CD4-positive, alpha-beta T cell treated with Interleukin-15 for 4 hours (primary cell): ENCODE measurements around the gene NCDN.

Experiments used
- DNase-seq: peaks from one replicate; pipeline ENCODE4 v3.0.0-alpha.2; 2020; ENCODE audit warnings: low spot score

The NCDN gene

DNA sequence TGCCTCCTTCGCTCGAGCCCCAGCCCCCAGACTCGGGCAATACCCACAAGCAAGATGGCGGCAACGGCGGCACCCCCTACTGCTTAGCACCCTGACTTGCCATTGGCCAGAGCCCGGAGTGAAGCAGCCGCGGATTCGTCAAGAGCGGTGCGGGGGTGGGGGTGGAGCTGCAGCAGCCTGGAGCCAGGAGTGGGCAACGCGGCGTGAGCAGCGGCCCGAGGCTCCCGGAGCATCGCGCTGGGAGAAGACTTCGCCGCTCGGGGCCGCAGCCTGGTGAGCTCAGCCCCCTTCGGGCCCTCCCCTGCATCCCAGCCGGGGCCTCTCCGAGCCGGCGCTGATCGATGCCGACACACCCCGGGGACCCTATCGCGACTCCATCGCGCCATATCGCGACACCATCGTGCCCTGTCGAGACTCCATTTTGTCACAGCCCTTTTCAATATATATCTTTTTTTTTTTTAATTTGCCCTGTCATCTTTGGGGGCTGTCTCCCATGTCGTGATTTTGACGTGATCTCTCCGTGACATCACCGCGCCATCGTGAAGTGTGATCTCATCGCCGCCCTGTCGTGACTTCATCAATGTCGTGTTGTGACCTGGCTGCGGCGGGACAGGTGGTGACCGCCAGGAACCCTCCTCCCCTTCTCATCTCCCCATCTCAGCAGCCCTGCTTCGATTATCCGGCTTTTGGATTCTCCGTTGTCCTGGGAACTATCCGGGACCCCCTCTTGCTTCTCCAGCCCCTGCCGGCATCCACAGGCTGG, at the start of gene NCDN:
Gene NCDN (plus strand): TSS at position 189 of the 763 bp plus-strand sequence. CDS start 392 bp downstream, at position 581.
- DNase-seq = peak; percentile 94

- DNase-seq = no peak
These were observed 49.7 kb upstream of the NCDN start for GRCh38 chr1:35507947-35508346.

DNA sequence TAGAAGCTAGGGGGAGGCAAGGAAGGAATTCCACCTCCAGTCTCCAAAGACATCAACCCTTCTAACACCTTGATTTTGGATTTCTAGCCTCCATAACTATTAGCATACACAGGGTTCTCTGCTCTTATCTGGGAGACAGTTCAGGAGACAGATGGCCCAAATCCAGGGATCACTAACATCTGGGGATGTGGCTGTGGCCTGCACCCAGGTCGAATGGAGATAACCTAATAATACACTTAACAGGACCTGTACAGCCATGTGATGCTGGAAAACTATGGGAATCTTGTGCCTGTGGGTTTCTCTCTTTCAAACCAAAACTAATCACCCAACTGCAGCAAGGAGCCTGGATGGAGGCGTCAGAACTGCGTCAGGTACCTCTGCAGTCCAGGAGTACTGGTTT, 48.0 kb upstream of the NCDN start:
- no peak for DNase-seq

DNA sequence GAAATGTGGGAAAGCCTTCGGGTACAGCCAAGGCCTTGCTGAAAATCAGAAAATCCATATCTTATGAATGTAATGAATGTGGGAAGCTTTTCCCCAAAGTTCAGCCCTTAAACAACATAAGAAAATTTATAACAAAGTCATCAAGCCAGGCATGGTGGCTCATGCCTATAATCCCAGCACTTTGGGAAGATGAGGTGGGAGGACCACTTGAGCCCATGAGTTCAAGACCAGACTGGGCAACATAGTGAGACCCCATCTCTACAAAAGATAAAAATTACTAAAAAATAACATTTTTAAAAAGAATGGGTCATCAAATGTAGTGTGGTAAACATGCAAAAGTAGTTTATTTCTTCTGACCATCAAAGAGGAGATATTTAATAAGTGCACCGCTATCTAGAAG, 46.3 kb upstream of the NCDN start:
- DNase-seq = no peak

DNA sequence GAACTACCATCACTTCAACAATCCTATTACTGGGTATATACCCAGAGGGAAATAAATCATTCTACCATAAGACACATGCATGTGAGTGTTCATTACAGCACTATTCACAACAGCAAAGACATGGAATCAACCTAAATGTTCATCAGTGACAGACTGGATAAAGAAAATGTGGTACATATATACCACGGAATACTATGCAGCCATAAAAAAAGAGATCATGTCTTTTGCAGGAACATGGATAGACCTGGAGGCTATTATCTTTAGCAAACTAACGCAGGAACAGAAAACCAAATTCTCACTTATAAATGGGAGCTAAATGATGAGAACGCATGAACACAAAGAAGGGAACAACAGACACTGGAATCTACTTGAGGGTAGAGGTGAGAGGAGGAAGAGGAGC, 39.4 kb upstream of the NCDN start:
- no peak for DNase-seq

DNA sequence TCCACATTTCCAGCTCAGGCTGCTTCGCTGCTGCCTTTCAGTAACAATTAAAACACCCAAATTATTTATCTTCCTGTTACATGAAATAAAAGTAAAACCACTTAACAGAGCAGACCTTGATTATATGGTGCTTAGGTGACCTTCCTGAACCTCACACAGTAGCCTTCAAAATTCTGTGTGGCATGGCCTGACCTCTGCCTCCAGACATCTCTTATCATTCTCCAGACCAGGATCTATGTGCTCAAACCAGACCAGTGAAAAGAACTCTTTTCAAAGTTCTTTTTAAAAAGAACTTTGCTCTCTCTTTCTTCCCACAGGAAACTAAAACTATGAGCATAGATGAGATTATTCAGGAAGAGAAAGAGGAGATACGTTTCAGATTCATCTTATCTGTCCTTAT, 38.2 kb upstream of the NCDN start:
- DNase-seq = no peak

DNA sequence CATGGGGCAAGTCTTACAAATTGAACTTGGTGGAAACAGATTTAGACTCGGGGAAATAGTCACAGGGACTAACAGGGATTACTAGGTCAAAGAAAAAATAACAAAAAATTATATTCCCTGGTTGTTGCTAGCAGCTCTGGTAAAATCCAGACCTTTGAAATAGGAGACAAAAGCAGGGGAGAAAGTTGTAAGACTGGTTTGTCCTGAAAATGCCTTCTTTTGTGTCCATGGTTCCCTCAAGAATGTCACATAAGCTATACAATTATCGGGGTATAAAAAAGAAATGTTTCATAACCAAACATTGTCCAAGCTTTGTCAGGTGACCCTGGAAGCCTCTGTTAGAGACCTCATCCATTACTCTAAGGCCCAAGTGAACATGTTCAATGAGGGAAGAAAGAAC, 33.5 kb upstream of the NCDN start:
- DNase-seq = no peak

DNA sequence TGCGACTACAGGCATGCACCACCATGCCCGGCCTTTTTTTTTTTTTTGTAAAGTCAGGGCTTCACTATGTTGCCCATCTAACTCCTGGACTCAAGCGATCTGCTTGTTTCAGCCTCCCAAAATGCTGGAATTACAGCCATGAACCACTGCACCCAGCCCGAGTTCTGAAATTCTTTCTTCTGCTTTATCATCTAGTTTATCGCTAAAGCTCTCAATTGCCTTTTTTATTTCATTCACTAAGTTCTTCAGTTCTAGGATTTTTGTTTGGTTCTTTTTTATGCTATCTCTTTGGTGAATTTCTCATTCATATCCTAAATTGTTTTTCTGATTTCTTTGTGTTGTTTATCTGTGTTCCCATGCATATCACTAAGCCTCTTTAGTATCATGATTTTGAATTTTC, 27.4 kb upstream of the NCDN start:
- no peak for DNase-seq

DNA sequence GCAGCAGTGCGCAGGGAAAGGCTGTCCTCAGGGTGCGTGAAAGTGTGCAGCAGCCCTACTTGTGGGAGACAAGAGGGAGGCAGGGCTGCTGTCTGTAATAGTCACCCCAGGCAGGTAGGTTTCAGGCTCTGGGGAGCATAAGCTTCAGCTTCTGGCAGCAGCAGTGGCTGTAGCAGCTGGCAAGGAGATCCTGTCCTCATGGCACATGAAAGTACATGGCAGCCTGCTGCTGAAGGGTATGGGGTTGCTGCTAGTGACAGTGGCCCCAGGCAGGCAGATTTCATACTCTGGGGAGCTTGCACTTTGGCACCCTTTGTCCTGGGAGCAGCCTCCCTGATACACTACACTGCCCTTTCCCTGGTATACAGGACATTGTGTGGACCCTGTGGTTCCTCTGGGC, 26.7 kb upstream of the NCDN start:
- no peak for DNase-seq

DNA sequence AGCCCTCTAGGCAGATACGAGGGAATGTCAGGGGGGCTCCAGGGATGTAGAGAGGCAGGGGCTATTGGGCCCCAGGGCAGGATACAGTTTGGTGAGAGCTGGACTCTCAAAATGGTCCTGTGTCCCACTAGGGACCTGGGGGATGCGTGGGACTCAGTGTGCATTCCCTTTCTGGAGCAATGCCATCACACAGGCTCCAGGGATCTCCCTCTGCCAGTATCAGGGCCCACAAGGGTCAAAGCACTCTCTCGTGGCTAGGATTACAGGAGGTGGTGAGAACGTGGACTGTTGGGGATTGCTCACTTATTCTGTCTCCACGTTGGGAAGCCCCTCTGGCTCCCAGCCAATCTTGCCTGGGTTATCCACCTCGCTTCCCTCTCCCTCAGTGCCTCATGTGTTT, 26.2 kb upstream of the NCDN start:
- no peak for DNase-seq

GRCh38 chr1:35532497-35533223, 24.9 kb upstream of the NCDN start:
- DNase-seq = no peak

GRCh38 chr1:35533586-35533985, 24.0 kb upstream of the NCDN start:
- DNase-seq = no peak

GRCh38 chr1:35535243-35535642, 22.4 kb upstream of the NCDN start:
- no peak for DNase-seq

GRCh38 chr1:35536556-35537162, 20.9 kb upstream of the NCDN start:
- peak; percentile 14 for DNase-seq

DNA sequence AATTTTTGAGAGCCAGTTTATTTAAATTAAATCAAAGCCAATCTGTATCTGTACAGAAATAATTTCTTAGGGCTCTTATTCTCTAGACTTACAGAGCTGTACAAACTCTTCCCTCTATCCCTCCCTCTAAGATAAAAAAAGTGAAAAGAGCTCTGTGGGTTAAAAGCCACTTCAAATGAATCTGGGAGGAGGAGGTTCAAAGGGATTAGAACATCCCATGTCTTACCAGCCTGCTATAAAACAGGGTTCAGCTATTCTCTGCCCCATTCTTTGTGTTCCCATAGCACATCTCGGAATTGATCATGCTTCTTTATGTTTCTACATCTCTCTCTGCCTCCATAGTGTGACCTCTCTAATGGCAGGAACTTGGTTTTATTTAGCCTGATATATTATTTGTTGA, 19.8 kb upstream of the NCDN start:
- DNase-seq = no peak

GRCh38 chr1:35539073-35539823, 18.4 kb upstream of the NCDN start:
- DNase-seq = peak; percentile 38

DNA sequence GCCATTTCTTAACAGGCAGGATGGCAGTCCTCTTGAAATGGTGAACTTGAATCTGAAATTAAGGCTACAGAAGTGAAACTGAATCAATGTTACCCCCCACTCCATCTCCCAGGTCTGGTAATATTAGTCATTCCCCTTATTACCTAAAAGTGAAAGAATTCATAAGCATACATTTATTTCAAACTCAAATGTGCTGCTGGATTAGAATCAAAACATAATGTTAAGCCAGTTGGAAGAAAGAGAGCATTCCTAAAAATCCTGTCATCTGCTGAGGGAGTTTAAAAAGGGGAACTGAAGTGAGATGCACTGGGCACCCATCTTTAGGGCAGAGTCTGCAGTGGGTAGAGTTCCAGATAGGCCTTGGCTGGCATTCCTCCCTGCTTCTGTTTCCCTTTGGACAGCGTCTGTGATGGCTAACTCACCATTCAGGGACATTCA, 17.8 kb upstream of the NCDN start:
- peak; percentile 11 for DNase-seq

DNA sequence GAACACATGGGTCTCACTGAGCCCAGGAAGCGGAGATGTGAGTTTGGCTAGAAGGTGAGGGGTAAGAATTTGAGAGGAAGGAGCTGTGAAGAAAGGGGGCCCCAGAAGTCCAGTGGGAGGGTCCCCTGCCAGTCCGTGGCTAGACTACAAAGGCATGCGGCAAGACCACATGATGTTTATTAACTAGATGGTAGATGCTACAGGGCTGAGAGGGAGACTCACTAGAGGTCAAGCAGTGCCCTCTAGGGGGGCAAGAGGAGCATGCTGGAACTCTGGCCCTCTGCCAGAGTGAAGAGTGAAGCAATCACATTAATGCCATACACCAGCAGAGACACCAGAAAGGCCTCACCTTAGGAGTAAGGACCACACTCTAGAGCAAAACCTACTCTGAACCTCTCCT, 12.6 kb upstream of the NCDN start:
- peak; percentile 70 for DNase-seq

DNA sequence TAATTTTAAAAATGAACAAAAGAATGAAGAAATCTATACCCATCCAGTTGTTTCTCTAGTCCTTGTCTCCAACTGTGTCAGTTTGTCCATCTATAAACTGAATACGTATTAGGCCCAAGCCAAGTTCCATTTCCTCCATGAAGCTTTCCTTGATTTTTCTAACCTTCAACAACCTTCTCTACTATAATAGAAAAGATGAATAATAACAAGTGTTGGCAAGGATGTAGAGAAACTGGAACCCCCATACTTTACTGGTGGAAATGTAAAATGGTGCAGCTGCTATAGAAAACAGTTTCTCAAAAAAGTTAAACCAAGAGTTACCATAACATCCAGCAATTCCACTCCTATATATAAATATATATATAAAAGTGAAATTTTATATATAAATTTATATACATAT, 11.0 kb upstream of the NCDN start:
- no peak for DNase-seq

GRCh38 chr1:35553851-35554250, 3.7 kb upstream of the NCDN start:
- no peak for DNase-seq

DNA sequence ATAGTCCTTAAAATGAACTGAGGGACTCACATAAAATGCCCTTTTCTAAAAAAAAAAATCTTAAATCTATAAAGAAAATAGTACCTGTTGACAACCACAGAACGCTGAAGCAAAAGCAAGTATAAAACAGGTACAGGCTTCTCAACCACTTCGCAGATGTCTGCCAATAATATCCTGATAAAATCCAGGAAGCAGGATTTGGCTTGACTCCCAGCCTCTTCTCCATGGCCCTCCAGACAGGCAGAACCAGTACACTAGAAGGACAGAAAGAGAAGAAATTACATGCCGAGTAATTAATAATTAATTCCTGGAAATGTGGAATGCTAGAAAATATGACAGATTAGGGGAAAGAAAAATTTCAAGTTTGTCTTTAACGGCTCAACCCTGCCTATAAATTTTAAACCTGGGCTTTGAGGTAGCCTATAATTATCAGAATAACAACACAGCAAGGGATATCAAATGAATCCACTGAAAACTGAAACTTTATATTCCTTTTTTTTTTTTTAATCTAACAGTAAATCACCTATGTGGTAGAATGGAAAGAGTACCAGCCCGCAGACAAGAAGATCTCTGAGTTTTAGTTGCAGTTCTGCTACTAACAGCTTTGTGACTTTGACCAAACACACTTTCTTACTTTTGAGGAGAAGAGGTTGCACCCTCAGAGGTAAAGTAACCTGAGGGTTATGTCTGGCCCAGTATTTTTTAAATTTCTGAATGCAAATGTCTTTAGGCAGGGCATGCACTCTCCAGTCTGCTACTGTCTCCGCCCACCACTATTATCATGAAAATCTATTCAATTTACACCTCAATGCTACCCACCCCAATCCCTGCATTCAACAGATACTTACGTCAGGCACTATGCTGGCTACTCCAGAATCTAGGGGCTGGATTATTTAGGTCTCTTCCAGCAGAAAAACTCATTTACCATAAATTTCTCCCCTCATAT, 3.1 kb upstream of the NCDN start:
- DNase-seq = no peak
